Heart left ventricle (tissue), 13 donors: ENCODE data around the gene OSBPL10.

ENCODE experiments used
- POLR2A ChIP-seq, 2 donors: fragments of 450-650 bp; IDR thresholded peaks; one replicate each; pipeline ENCODE4 v1.6.1; 2017; ENCODE audit warnings: antibody characterized with exemption in 2 of 2, mild to moderate bottlenecking in 2 of 2, moderate library complexity in 2 of 2
- TF ChIP-seq, protein P1 (sequence below), 12 donors: fragments of 200-600 bp; sonication (generic) in 4 of 12; IDR thresholded peaks; one replicate each; pipeline versions ENCODE4 v1.5.0 to v1.8.0; 2018 to 2022; ENCODE audit warnings: antibody characterized with exemption in 12 of 12, mild to moderate bottlenecking in 5 of 12
- donor health status: ischemic (EF 13 %, LVEDD 7.1; RV severe dilation, severe dysfunction).
- donor health status: DM: no; HTN: yes; CAD: no.
- donor health status: DM: no; HTN: no; CAD: no.
- donor health status: ischemic (EF 25% LVEDD 6.9; RV normal size, moderate dysfunction).
- donor health status: ischemic (EF 25% LVEDD 5.7; RV mildly dilated, moderate dysfunction).
- donor health status: ischemic (EF 35%, LVEDD 5.7; RV mildly dilated, moderate dysfunction).
- donor health status: nonischemic (EF 11% LVEDD 7.7; RV severe dilation, severe dysfunction).
- donor health status: DM: yes; HTN: yes; CAD: no.
- donor health status: PGD.
- donor health status: ischemic (EF 29% LVEDD 5.4; RV normal size, mild dysfunction).
- donor health status: nonischemic (EF 23%, LVEDD 6.1; RV moderate dilation, normal function).

DNA sequence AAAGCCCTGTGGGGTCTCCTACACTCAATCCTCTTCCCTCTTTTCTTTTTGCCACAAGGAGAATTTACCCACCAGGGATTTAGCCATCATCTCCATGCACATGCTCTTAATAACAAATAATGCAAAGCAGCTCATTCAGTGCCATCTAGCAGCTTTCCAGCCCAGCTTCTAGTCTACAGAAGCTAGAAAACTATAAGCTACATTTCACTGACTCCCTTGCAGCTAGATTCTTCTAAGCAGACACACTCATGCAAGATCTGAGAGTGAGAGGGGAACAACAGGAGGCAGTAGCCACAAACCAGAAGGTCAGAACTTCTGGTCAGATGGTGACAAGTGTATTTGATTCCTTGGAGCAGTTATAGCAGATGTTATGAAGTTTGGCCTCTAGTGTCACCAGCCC, 25.5 kb downstream of the OSBPL10 start:
- TF ChIP-seq POLR2A (IDR thresholded peaks at IDR 0.05): no peak
- TF ChIP-seq, protein P1, sequence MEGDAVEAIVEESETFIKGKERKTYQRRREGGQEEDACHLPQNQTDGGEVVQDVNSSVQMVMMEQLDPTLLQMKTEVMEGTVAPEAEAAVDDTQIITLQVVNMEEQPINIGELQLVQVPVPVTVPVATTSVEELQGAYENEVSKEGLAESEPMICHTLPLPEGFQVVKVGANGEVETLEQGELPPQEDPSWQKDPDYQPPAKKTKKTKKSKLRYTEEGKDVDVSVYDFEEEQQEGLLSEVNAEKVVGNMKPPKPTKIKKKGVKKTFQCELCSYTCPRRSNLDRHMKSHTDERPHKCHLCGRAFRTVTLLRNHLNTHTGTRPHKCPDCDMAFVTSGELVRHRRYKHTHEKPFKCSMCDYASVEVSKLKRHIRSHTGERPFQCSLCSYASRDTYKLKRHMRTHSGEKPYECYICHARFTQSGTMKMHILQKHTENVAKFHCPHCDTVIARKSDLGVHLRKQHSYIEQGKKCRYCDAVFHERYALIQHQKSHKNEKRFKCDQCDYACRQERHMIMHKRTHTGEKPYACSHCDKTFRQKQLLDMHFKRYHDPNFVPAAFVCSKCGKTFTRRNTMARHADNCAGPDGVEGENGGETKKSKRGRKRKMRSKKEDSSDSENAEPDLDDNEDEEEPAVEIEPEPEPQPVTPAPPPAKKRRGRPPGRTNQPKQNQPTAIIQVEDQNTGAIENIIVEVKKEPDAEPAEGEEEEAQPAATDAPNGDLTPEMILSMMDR (IDR thresholded peaks at IDR 0.05): no peak
